Renal cortical epithelial cell (primary cell): ENCODE measurements around the gene GSS. TPM values are rescaled to one million over a fixed set of nuclear protein-coding genes. Genes with fewer than 3 reads are reported as not detected.

Experiments
- total RNA-seq: library from RNA; depleted of rRNA; stranded (reverse); fragments of >200 nt; gene quantifications from 2 replicates; pipeline ENCODE4 v1.2.3, GENCODE V29; 2014

Gene GSS
- total RNA-seq, 1 donor from 2014 or later, result 89.2 TPM

Other genes with a start within 250 kb of the GSS start
- 3.8 and 10.9 TPM in 2 replicates for gene NCOA6, start 130.2 kb downstream of the GSS start, total RNA-seq
- gene GGT7, start 83.0 kb downstream of the GSS start, total RNA-seq, result 4.3 and 16.9 TPM in 2 replicates
- 38.2 and 45.9 TPM in 2 replicates for gene ACSS2, start 79.2 kb downstream of the GSS start, total RNA-seq
- gene MYH7B, start 62 bp upstream of the GSS start, total RNA-seq, result 0.05 TPM in 1 of 2 replicates, not detected in the other
- 82.0 and 93.3 TPM in 2 replicates for gene TRPC4AP, start 137.0 kb upstream of the GSS start, total RNA-seq
- 51.9 and 78.1 TPM in 2 replicates for gene EDEM2, start 191.5 kb upstream of the GSS start, total RNA-seq
- gene PROCR, start 216.3 kb upstream of the GSS start, total RNA-seq, result 31.5 and 76.4 TPM in 2 replicates